MM.1S (cell line): ENCODE measurements around the gene CLDN4.

ENCODE experiments used
- CTCF ChIP-seq: fragments of 300-600 bp; sonication (generic); IDR thresholded peaks from 2 replicates; pipeline ENCODE4 v1.5.1; 2016; ENCODE audit warnings: antibody characterized with exemption, low read length, mixed read lengths
- EZH2 ChIP-seq: fragments of 300-600 bp; sonication (generic); optimal IDR thresholded peaks from 2 replicates; pipeline ENCODE3; 2017; ENCODE audit warnings: low read depth, mild to moderate bottlenecking, antibody characterized with exemption, low read length, mixed read lengths
- EZH2phosphoT487 ChIP-seq: fragments of 300-600 bp; sonication (generic); IDR thresholded peaks from 2 replicates; pipeline ENCODE4 v1.6.1; 2018; ENCODE audit warnings: antibody characterized with exemption, low read length

GRCh38 chr7:73879977-73880681, 49.3 kb downstream of the CLDN4 start:
- TF ChIP-seq CTCF (no peak), EZH2 (no peak), EZH2phosphoT487 (no peak)
